Neural progenitor cell (in vitro differentiated cells): ENCODE data around the gene EMP2. TPM values are rescaled to one million over a fixed set of nuclear protein-coding genes. Genes with fewer than 3 reads are reported as not detected.

ENCODE experiments used
- DNase-seq: peaks from one replicate; pipeline ENCODE4 v3.0.0-alpha.2; 2016; ENCODE audit warnings: low spot score
- H2AFZ ChIP-seq: fragments of 200-600 bp; sonication (generic); replicated peaks from 2 replicates; pipeline ENCODE4 v1.6.1; 2016; ENCODE audit warnings: antibody characterized with exemption
- H3F3A ChIP-seq: fragments of 200-600 bp; sonication (generic); 2 replicates; pipeline ENCODE4 v1.6.1; 2016; ENCODE audit warnings: antibody characterized with exemption, low read depth
- H3K27ac ChIP-seq: fragments of 200-600 bp; sonication (generic); 2 replicates; pipeline ENCODE4 v1.5.1; 2016; ENCODE audit warnings: mild to moderate bottlenecking
- H3K27me3 ChIP-seq: fragments of 200-600 bp; sonication (generic); 2 replicates; pipeline ENCODE4 v1.6.1; 2016; ENCODE audit warnings: mild to moderate bottlenecking, moderate library complexity
- H3K36me3 ChIP-seq: fragments of 200-600 bp; sonication (generic); 2 replicates; pipeline ENCODE4 v1.5.1; 2016
- H3K4me1 ChIP-seq: fragments of 200-600 bp; sonication (generic); 2 replicates; pipeline ENCODE4 v1.6.1; 2016; ENCODE audit warnings: mixed run types
- H3K4me2 ChIP-seq: fragments of 200-600 bp; sonication (generic); 2 replicates; pipeline ENCODE4 v1.6.1; 2016
- H3K4me3 ChIP-seq: fragments of 200-600 bp; sonication (generic); 2 replicates; pipeline ENCODE4 v1.5.1; 2016
- H3K79me2 ChIP-seq: fragments of 200-600 bp; sonication (generic); 2 replicates; pipeline ENCODE4 v1.6.1; 2016; ENCODE audit warnings: low read depth
- H3K9ac ChIP-seq: fragments of 200-600 bp; sonication (generic); 2 replicates; pipeline ENCODE4 v1.6.1; 2016
- H3K9me3 ChIP-seq: fragments of 200-600 bp; sonication (generic); 2 replicates; pipeline ENCODE4 v1.5.1; 2016; ENCODE audit warnings: low read depth
- H4K20me1 ChIP-seq: fragments of 200-600 bp; sonication (generic); 2 replicates; pipeline ENCODE4 v1.6.1; 2016; ENCODE audit warnings: low read depth
- H3K27ac Mint-ChIP-seq: 3 replicates; pipeline ENCODE4 v1.8.0; 2021; ENCODE audit warnings: mixed read lengths
- H3K27me3 Mint-ChIP-seq: 2 replicates; pipeline ENCODE4 v1.8.0; 2022; ENCODE audit warnings: low read depth, mild to moderate bottlenecking, inconsistent platforms, moderate library complexity, mixed read lengths; ENCODE audit not compliant: insufficient read depth
- H3K36me3 Mint-ChIP-seq: 3 replicates; pipeline ENCODE4 v1.8.0; 2021; ENCODE audit warnings: mixed read lengths
- H3K4me1 Mint-ChIP-seq: 3 replicates; pipeline ENCODE4 v1.8.0; 2021; ENCODE audit warnings: mixed read lengths
- H3K4me3 Mint-ChIP-seq: 3 replicates; pipeline ENCODE4 v1.8.0; 2021; ENCODE audit warnings: mild to moderate bottlenecking, moderate library complexity, mixed read lengths
- H3K9me3 Mint-ChIP-seq: 3 replicates; pipeline ENCODE4 v1.8.0; 2020; ENCODE audit warnings: mixed read lengths
- CTCF ChIP-seq: fragments of 200-600 bp; sonication (generic); IDR thresholded peaks from 2 replicates; pipeline ENCODE4 v1.5.1; 2017; ENCODE audit warnings: antibody characterized with exemption, mild to moderate bottlenecking
- EZH2 ChIP-seq: fragments of 200-600 bp; sonication (generic); IDR thresholded peaks from 2 replicates; pipeline ENCODE4 v1.6.1; 2017; ENCODE audit warnings: antibody characterized with exemption, mild to moderate bottlenecking, moderate library complexity
- EZH2phosphoT487 ChIP-seq: fragments of 200-600 bp; sonication (generic); IDR thresholded peaks from 2 replicates; pipeline ENCODE4 v1.6.1; 2017; ENCODE audit warnings: antibody characterized with exemption
- total RNA-seq: library from RNA; depleted of rRNA; stranded (reverse); fragments of >200 nt; gene quantifications from 2 replicates; pipeline ENCODE4 v1.2.3, GENCODE V29; 2015; ENCODE audit warnings: low replicate concordance

The EMP2 gene
- total RNA-seq, 1 donor from 2014 or later, result 15.8 TPM

- H3K4me3 ChIP-seq, result no peak overlapping the region
- H3K27ac ChIP-seq, result no peak overlapping the region
- no peak for TF ChIP-seq CTCF
- no peak for TF ChIP-seq EZH2phosphoT487
- TF ChIP-seq EZH2, result no peak
- H3K27ac Mint-ChIP-seq, result no peak overlapping the region
- H3K4me3 Mint-ChIP-seq, result no peak overlapping the region
- no peak for DNase-seq
- no peak overlapping the region for H2AFZ ChIP-seq
- H3K4me2 ChIP-seq, result no peak overlapping the region
- peaks cover 2% of the 10 kb centered on the region for H3F3A ChIP-seq
- H3K4me1 ChIP-seq, result peaks cover 15% of the 10 kb centered on the region
- H3K27me3 Mint-ChIP-seq, result peaks cover 8% of the 10 kb centered on the region
- H3K27me3 ChIP-seq, result no peaks in the 10 kb centered on the region
- no peaks in the 10 kb centered on the region for H3K36me3 ChIP-seq
- H3K79me2 ChIP-seq, result no peaks in the 10 kb centered on the region
- no peaks in the 10 kb centered on the region for H3K9me3 Mint-ChIP-seq
- peaks cover 10% of the 10 kb centered on the region for H3K4me1 Mint-ChIP-seq
- H3K36me3 Mint-ChIP-seq, result no peaks in the 10 kb centered on the region
- no peaks in the 10 kb centered on the region for H4K20me1 ChIP-seq
- H3K9me3 ChIP-seq, result no peaks in the 10 kb centered on the region
- H3K9ac ChIP-seq, result no peak overlapping the region
Measured at GRCh38 chr16:10594312-10594950, 14.0 kb upstream of the EMP2 start.

GRCh38 chr16:10592611-10593010, 12.2 kb upstream of the EMP2 start:
- H3K27me3 Mint-ChIP-seq, result peaks cover 7% of the 10 kb centered on the region
- no peaks in the 10 kb centered on the region for H3K27me3 ChIP-seq
- no peak overlapping the region for H3K9ac ChIP-seq
- no peaks in the 10 kb centered on the region for H3K9me3 ChIP-seq
- peaks cover 24% of the 10 kb centered on the region for H3K4me1 Mint-ChIP-seq
- TF ChIP-seq CTCF (no peak), EZH2phosphoT487 (no peak), EZH2 (no peak)
- no peak overlapping the region for H3K27ac ChIP-seq
- H3K4me1 ChIP-seq, result peaks cover 26% of the 10 kb centered on the region
- no peaks in the 10 kb centered on the region for H3K36me3 Mint-ChIP-seq
- H3K9me3 Mint-ChIP-seq, result no peaks in the 10 kb centered on the region
- no peaks in the 10 kb centered on the region for H3K36me3 ChIP-seq
- no peaks in the 10 kb centered on the region for H3K79me2 ChIP-seq
- H3K27ac Mint-ChIP-seq, result no peak overlapping the region
- H2AFZ ChIP-seq, result no peak overlapping the region
- no peak overlapping the region for H3K4me3 Mint-ChIP-seq
- H3F3A ChIP-seq, result peaks cover 8% of the 10 kb centered on the region
- no peak overlapping the region for H3K4me2 ChIP-seq
- H3K4me3 ChIP-seq, result no peak overlapping the region
- DNase-seq, result no peak
- H4K20me1 ChIP-seq, result no peaks in the 10 kb centered on the region

DNA sequence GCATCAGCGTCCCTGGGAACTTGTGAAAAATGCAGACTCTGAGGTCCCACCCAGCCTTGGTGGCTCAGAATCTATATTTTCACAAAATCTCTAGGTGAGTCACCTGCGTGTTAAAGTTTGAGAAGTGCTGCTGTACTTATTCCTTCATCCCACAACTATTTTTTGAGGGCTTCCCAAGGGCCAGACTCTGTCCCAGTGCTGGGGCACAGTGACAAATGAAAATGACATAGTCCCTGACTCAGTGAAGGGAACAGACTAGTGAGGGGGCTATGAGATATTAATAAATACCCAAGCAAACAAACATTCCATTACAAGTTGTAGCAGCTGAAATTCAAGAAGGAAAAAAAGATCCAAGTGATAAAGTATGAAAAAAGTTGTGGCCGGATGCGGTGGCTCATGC, 9.9 kb upstream of the EMP2 start:
- DNase-seq, result no peak
- Histone ChIP-seq H3K27ac (no peak overlapping the region), H2AFZ (no peak overlapping the region), H3K4me2 (no peak overlapping the region), H3K4me1 (peaks cover 26% of the 10 kb centered on the region), H4K20me1 (no peaks in the 10 kb centered on the region), H3K79me2 (no peaks in the 10 kb centered on the region), H3K9ac (no peak overlapping the region), H3K27me3 (no peaks in the 10 kb centered on the region), H3K9me3 (no peaks in the 10 kb centered on the region), H3K36me3 (no peaks in the 10 kb centered on the region), H3K4me3 (no peak overlapping the region), H3F3A (peaks cover 8% of the 10 kb centered on the region)
- no peaks in the 10 kb centered on the region for H3K9me3 Mint-ChIP-seq
- no peak for TF ChIP-seq CTCF
- no peak for TF ChIP-seq EZH2
- no peak for TF ChIP-seq EZH2phosphoT487
- peaks cover 24% of the 10 kb centered on the region for H3K4me1 Mint-ChIP-seq
- H3K36me3 Mint-ChIP-seq, result no peaks in the 10 kb centered on the region
- no peak overlapping the region for H3K27ac Mint-ChIP-seq
- H3K27me3 Mint-ChIP-seq, result peaks cover 7% of the 10 kb centered on the region
- H3K4me3 Mint-ChIP-seq, result no peak overlapping the region
